GM03348 (cell line): ENCODE results near the gene STAM2.

Experiments used
- DNase-seq: peaks from one replicate; pipeline ENCODE4 v3.0.0; 2012; ENCODE audit warnings: low spot score

Gene STAM2

DNA sequence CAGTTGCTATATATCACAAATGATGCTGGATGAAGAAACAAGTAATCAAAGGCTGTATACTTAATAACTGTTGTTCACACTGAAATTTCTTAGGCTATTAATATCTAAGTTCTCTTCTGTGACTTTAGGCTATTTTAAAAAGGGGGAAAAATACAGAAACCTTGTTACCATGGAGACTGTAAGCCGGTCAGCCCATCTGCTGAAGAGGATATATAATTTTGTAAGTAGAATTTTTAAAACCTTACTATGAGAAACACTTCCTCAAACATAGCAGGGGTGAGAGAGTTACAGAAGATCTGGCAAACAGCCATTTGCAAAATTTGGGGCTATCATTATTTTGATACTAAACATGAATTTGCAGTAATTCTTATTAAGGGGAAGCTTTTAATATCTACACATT is 104.5 kb downstream of the STAM2 start:
- no peak for DNase-seq

DNA sequence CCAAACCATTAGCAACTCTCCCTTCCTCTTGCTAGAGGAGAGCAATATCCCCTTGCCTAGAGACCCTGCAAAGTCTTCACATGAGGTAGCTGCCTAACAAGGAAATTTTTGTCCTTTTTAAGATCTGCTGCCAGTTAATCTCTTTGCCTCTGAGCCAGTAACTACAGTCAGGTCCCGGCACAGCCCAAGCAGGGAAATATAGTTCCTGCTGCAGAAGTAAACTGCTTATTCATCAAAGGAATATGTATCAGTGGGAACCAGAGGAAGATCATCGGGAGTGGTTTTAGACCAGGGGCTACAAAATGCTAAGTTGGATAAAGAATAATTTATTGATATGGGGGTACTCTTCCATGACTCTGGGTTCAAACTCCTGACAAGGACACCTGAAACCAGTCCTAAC is 107.3 kb downstream of the STAM2 start:
- no peak for DNase-seq

GRCh38 chr2:152067823-152068222 is 107.7 kb downstream of the STAM2 start:
- no peak for DNase-seq
